Smooth muscle cell (in vitro differentiated cells): ENCODE data around the gene GTF2H1. TPM values are rescaled to one million over a fixed set of nuclear protein-coding genes. Genes with fewer than 3 reads are reported as not detected.

Experiments used
- DNase-seq: peaks from one replicate; lab custom pipeline; 2025; ENCODE audit not compliant: unreplicated experiment; lab: John Stamatoyannopoulos, UW
- H2AFZ ChIP-seq: fragments of 200-600 bp; sonication (generic); 2 replicates; pipeline ENCODE4 v1.6.0; 2016; ENCODE audit warnings: antibody characterized with exemption, low read depth, mild to moderate bottlenecking
- H3F3A ChIP-seq: fragments of 200-600 bp; sonication (generic); 2 replicates; pipeline ENCODE4 v1.6.0; 2017; ENCODE audit warnings: antibody characterized with exemption, low read depth
- H3K27ac ChIP-seq: fragments of 200-600 bp; sonication (generic); 2 replicates; pipeline ENCODE4 v1.5.1; 2016; ENCODE audit warnings: low read depth, mild to moderate bottlenecking
- H3K27me3 ChIP-seq: fragments of 200-600 bp; sonication (generic); 2 replicates; pipeline ENCODE4 v1.6.1; 2016; ENCODE audit warnings: low read depth, mild to moderate bottlenecking
- H3K36me3 ChIP-seq: fragments of 200-600 bp; sonication (generic); 2 replicates; pipeline ENCODE4 v1.5.1; 2016; ENCODE audit warnings: low read depth
- H3K4me1 ChIP-seq: fragments of 200-600 bp; sonication (generic); 2 replicates; pipeline ENCODE4 v1.5.1; 2016; ENCODE audit warnings: low read depth
- H3K4me2 ChIP-seq: fragments of 200-600 bp; sonication (generic); 2 replicates; pipeline ENCODE4 v1.6.0; 2016; ENCODE audit warnings: mild to moderate bottlenecking
- H3K4me3 ChIP-seq: fragments of 200-600 bp; sonication (generic); 2 replicates; pipeline ENCODE4 v1.5.1; 2016; ENCODE audit warnings: mild to moderate bottlenecking
- H3K79me2 ChIP-seq: fragments of 200-600 bp; sonication (generic); 2 replicates; pipeline ENCODE4 v1.6.0; 2016; ENCODE audit warnings: low read depth, mild to moderate bottlenecking
- H3K9ac ChIP-seq: fragments of 200-600 bp; sonication (generic); 2 replicates; pipeline ENCODE4 v1.6.0; 2016; ENCODE audit warnings: low read depth
- H3K9me3 ChIP-seq: fragments of 200-600 bp; sonication (generic); replicated peaks from 2 replicates; pipeline ENCODE4 v1.5.1; 2016; ENCODE audit warnings: low read depth
- H4K20me1 ChIP-seq: fragments of 200-600 bp; sonication (generic); 2 replicates; pipeline ENCODE4 v1.6.0; 2016; ENCODE audit warnings: low read depth
- CTCF ChIP-seq: fragments of 200-600 bp; sonication (generic); IDR thresholded peaks from 2 replicates; pipeline ENCODE4 v1.5.1; 2017; ENCODE audit warnings: borderline replicate concordance, mild to moderate bottlenecking, antibody characterized with exemption; ENCODE audit not compliant: insufficient read depth, poor library complexity, severe bottlenecking
- WGBS: methylation state at CpG from one replicate; pipeline ENCODE4 v1.1.7; 2016; ENCODE audit warnings: low lambda C conversion rate; 5-methylcytosine and 5-hydroxymethylcytosine counted together
- polyA plus RNA-seq: library from polyadenylated mRNA; unstranded; fragments of >200 nt; fragmentation: Nextera tagmentation; extraction: Ambion mirVana; gene quantifications from 2 replicates; pipeline ENCODE4 v1.2.1, GENCODE V29; 2016
- total RNA-seq: library from RNA; depleted of rRNA; stranded (reverse); fragments of >200 nt; gene quantifications from 2 replicates; pipeline ENCODE4 v1.2.3, GENCODE V29; 2014

Gene GTF2H1
- total and polyA plus RNA-seq, 2 experiments from 2014 or later: 22.0 to 47.2 TPM

GRCh38 chr11:18383388-18384156 lies 61.2 kb downstream of the GTF2H1 start:
- peak overlapping the region; percentile 50 for H3K9ac ChIP-seq
- H3K9me3 ChIP-seq: no peaks in the 10 kb centered on the region
- H4K20me1 ChIP-seq: no peaks in the 10 kb centered on the region
- H2AFZ ChIP-seq: peak overlapping the region; percentile 37
- H3K4me1 ChIP-seq: peaks cover 6% of the 10 kb centered on the region
- H3K79me2 ChIP-seq: no peaks in the 10 kb centered on the region
- H3K36me3 ChIP-seq: no peaks in the 10 kb centered on the region
- peak overlapping the region; percentile 69 for H3K4me2 ChIP-seq
- H3F3A ChIP-seq: peaks cover 12% of the 10 kb centered on the region
- H3K27me3 ChIP-seq: no peaks in the 10 kb centered on the region
- TF ChIP-seq CTCF: no peak
- 29% methylated on average over 9 of the region's 9 CpGs for WGBS
- peak; percentile 28 for DNase-seq
- H3K27ac ChIP-seq: peak overlapping the region; percentile 93
- H3K4me3 ChIP-seq: no peak overlapping the region

GRCh38 chr11:18384157-18384641 lies 61.8 kb downstream of the GTF2H1 start:
- WGBS: 9% methylated on average over 3 of the region's 3 CpGs
- H3K27me3 ChIP-seq: no peaks in the 10 kb centered on the region
- peak overlapping the region; percentile 50 for H3K9ac ChIP-seq
- no peaks in the 10 kb centered on the region for H3K79me2 ChIP-seq
- peak overlapping the region; percentile 93 for H3K27ac ChIP-seq
- no peaks in the 10 kb centered on the region for H3K36me3 ChIP-seq
- H3K9me3 ChIP-seq: no peaks in the 10 kb centered on the region
- peak overlapping the region; percentile 4 for H2AFZ ChIP-seq
- no peak overlapping the region for H3K4me3 ChIP-seq
- no peak for TF ChIP-seq CTCF
- H4K20me1 ChIP-seq: no peaks in the 10 kb centered on the region
- peak overlapping the region; percentile 65 for H3K4me2 ChIP-seq
- peaks cover 6% of the 10 kb centered on the region for H3K4me1 ChIP-seq
- DNase-seq: no peak
- H3F3A ChIP-seq: peaks cover 12% of the 10 kb centered on the region

GRCh38 chr11:18390088-18390487 lies 67.7 kb downstream of the GTF2H1 start:
- Histone ChIP-seq H2AFZ (no peak overlapping the region), H3K9me3 (no peaks in the 10 kb centered on the region), H3K27me3 (no peaks in the 10 kb centered on the region), H3K4me2 (no peak overlapping the region), H3K27ac (no peak overlapping the region), H3F3A (peaks cover 14% of the 10 kb centered on the region), H4K20me1 (peaks cover 6% of the 10 kb centered on the region), H3K4me3 (no peak overlapping the region), H3K4me1 (peaks cover 5% of the 10 kb centered on the region), H3K9ac (no peak overlapping the region), H3K36me3 (no peaks in the 10 kb centered on the region), H3K79me2 (peaks cover 7% of the 10 kb centered on the region)
- TF ChIP-seq CTCF: no peak
- DNase-seq: no peak
- WGBS: 90% methylated on average over 3 of the region's 3 CpGs
